Tibial nerve (tissue), 3 donors: ENCODE data around the gene ALG14.

Source experiments
- POLR2A ChIP-seq, 2 donors: fragments of 450-650 bp; IDR thresholded peaks; one replicate each; pipeline ENCODE4 v1.6.1; 2017; ENCODE audit warnings: antibody characterized with exemption in 2 of 2, mild to moderate bottlenecking in 2 of 2, moderate library complexity in 2 of 2
- TF ChIP-seq, protein P1 (sequence below), 5 experiments: fragments of 200-600 bp in 3 of 5; fragments of 450-650 bp in 2 of 5; sonication (generic) in 3 of 5; IDR thresholded peaks; one replicate each; pipeline ENCODE4 v1.5.1; 2016 to 2019; ENCODE audit warnings: antibody characterized with exemption in 5 of 5, mild to moderate bottlenecking in 3 of 5, moderate library complexity in 2 of 5

DNA sequence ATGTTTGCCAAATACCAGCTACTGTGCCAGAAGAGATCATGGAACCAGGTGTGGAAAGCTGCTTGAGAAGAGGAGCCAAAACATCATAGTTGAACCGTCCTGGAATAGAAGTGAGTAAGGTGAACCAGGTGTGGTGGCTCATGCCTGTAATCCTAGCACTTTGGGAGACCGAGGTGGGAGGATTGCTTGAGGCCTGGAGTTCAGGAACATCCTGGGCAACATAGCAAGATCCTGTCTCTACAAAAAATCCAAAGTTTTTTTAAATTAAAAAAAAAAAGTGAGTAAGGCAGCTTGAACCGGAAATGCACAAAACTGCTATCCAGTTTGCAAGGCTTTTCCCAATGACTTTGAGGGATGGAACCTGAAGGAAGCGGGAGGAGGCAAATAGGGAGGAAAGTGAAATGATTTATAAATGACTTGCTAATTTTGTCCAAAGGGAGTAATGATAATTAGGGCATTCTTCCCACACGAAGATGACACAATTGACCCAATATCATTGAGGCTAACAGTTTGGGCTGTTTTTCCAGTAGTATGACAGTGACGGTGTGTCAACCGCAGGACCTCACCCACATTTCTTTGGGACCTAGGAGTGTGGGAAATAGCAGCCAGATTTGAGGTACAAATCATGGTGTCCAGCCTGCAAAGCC lies 144.3 kb downstream of the ALG14 start:
- TF ChIP-seq, protein P1, sequence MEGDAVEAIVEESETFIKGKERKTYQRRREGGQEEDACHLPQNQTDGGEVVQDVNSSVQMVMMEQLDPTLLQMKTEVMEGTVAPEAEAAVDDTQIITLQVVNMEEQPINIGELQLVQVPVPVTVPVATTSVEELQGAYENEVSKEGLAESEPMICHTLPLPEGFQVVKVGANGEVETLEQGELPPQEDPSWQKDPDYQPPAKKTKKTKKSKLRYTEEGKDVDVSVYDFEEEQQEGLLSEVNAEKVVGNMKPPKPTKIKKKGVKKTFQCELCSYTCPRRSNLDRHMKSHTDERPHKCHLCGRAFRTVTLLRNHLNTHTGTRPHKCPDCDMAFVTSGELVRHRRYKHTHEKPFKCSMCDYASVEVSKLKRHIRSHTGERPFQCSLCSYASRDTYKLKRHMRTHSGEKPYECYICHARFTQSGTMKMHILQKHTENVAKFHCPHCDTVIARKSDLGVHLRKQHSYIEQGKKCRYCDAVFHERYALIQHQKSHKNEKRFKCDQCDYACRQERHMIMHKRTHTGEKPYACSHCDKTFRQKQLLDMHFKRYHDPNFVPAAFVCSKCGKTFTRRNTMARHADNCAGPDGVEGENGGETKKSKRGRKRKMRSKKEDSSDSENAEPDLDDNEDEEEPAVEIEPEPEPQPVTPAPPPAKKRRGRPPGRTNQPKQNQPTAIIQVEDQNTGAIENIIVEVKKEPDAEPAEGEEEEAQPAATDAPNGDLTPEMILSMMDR (IDR thresholded peaks at IDR 0.05), result no peak
- no peak for TF ChIP-seq POLR2A (IDR thresholded peaks at IDR 0.05)
